Upper lobe of left lung (tissue), 6 donors: ENCODE data around the gene CPEB1. TPM values are rescaled to one million over a fixed set of nuclear protein-coding genes. Genes with fewer than 3 reads are reported as not detected.
A peak's percentile ranks its signal among the peaks of the same experiment; 100 is the strongest.

Source experiments
- ATAC-seq, 2 donors: fragments of 200-7000 bp; cut with Tn5 transposase; one replicate each; pipeline ENCODE4 v1.9.1; 2022; ENCODE audit warnings: mild to moderate bottlenecking in 2 of 2, moderate library complexity in 2 of 2; ENCODE audit not compliant: low FRiP score in 2 of 2
- DNase-seq, 2 donors: peaks; one replicate each; pipeline ENCODE4 v3.0.0-alpha.2; 2019 to 2020
- H3K27ac ChIP-seq, 4 donors: fragments of 200-600 bp; sonication (generic); one replicate each; pipeline ENCODE4 v1.5.1; 2016 to 2019
- H3K27me3 ChIP-seq, 4 donors: fragments of 200-600 bp; sonication (generic); one replicate each; pipeline ENCODE4 v1.5.1; 2017 to 2019
- H3K36me3 ChIP-seq, 4 donors: fragments of 200-600 bp; sonication (generic); one replicate each; pipeline ENCODE4 v1.5.1; 2016 to 2019
- H3K4me1 ChIP-seq, 4 donors: fragments of 200-600 bp; sonication (generic); one replicate each; pipeline ENCODE4 v1.5.1; 2018 to 2019
- H3K4me3 ChIP-seq, 4 donors: fragments of 200-600 bp; sonication (generic); one replicate each; pipeline ENCODE4 v1.5.1; 2017 to 2019; ENCODE audit warnings: mild to moderate bottlenecking in 2 of 4, moderate library complexity in 1 of 4
- H3K9me3 ChIP-seq, 4 donors: fragments of 200-600 bp; sonication (generic); one replicate each; pipeline ENCODE4 v1.5.1; 2018 to 2019
- CTCF ChIP-seq, 6 experiments: fragments of 450-650 bp in 4 of 6; fragments of 200-600 bp in 2 of 6; sonication (generic) in 2 of 6; IDR thresholded peaks; one replicate each; pipeline ENCODE4 v1.5.1; 2016 to 2019; ENCODE audit warnings: antibody characterized with exemption in 6 of 6
- EP300 ChIP-seq, 4 donors: sonication (generic); formaldehyde crosslinking; IDR thresholded peaks; one replicate each; pipeline ENCODE4 v1.5.1; 2017; ENCODE audit warnings: antibody characterized with exemption in 4 of 4, control low read depth in 2 of 4
- POLR2A ChIP-seq, 4 donors: fragments of 450-650 bp; IDR thresholded peaks; one replicate each; pipeline ENCODE4 v1.5.1; 2016 to 2017; ENCODE audit warnings: antibody characterized with exemption in 4 of 4, mild to moderate bottlenecking in 2 of 4
- POLR2AphosphoS5 ChIP-seq, 2 donors: sonication (generic); formaldehyde crosslinking; IDR thresholded peaks; one replicate each; pipeline ENCODE4 v1.5.1; 2017; ENCODE audit warnings: antibody characterized with exemption in 2 of 2
- WGBS, 2 donors: methylation state at CpG; one replicate each; pipeline ENCODE4 v1.1.5; 2017 to 2018; 5-methylcytosine and 5-hydroxymethylcytosine counted together
- total RNA-seq, 6 donors: library from RNA; depleted of rRNA in 4 of 6; stranded (reverse); fragments of >200 nt in 4 of 6; gene quantifications; one replicate each; pipeline versions ENCODE4 v1.1.0 to v1.2.1, GENCODE V29; 2016 to 2021
- donor health status: DM: no; HTN: no; CAD: no; lungs with moderate emphysema.
- donor health status: DM: no; HTN: yes; CAD: no; lungs with severe emphysema.

The CPEB1 gene
- total RNA-seq, 6 donors from 2014 or later, result 0.76 to 3.4 (median 1.7) TPM

- WGBS, 2 donors, result 78 to 89% methylated on average over 4 of the region's 4 CpGs
- no peak overlapping the region for H3K27ac ChIP-seq
- no peak for DNase-seq
- H3K4me1 ChIP-seq, result no peaks in the 10 kb centered on the region
- no peaks in the 10 kb centered on the region for H3K36me3 ChIP-seq
- TF ChIP-seq CTCF (IDR thresholded peaks at IDR 0.05), result no peak
- no peaks in the 10 kb centered on the region for H3K9me3 ChIP-seq
- H3K4me3 ChIP-seq, result no peak overlapping the region
- ATAC-seq, result no peak
- H3K27me3 ChIP-seq, result no peaks in the 10 kb centered on the region
Measured at GRCh38 chr15:82670699-82671098, 23.5 kb upstream of the CPEB1 start.

- ATAC-seq (no peak), DNase-seq (peak in 1 of 2 donors; percentile 21)
- H3K4me3 ChIP-seq, result no peak overlapping the region
- H3K36me3 ChIP-seq, result no peaks in the 10 kb centered on the region
- 92 to 97% methylated on average over 10 of the region's 10 CpGs for WGBS, 2 donors
- TF ChIP-seq POLR2A (IDR thresholded peaks at IDR 0.05) (no peak), EP300 (IDR thresholded peaks at IDR 0.05) (no peak), CTCF (IDR thresholded peaks at IDR 0.05) (no peak), POLR2AphosphoS5 (IDR thresholded peaks at IDR 0.05) (no peak)
- H3K9me3 ChIP-seq, result no peaks in the 10 kb centered on the region
- no peaks in the 10 kb centered on the region for H3K4me1 ChIP-seq
- H3K27me3 ChIP-seq, result no peaks in the 10 kb centered on the region
- H3K27ac ChIP-seq, result no peak overlapping the region
Measured at GRCh38 chr15:82666606-82667005, 19.4 kb upstream of the CPEB1 start.

GRCh38 chr15:82664021-82664420 is 16.9 kb upstream of the CPEB1 start:
- H3K27me3 ChIP-seq, result no peaks in the 10 kb centered on the region
- 91 to 92% methylated on average over 3 to 5 of the region's 5 CpGs for WGBS, 2 donors
- H3K4me1 ChIP-seq, result no peaks in the 10 kb centered on the region
- TF ChIP-seq CTCF (IDR thresholded peaks at IDR 0.05) (no peak), POLR2A (IDR thresholded peaks at IDR 0.05) (no peak), EP300 (IDR thresholded peaks at IDR 0.05) (no peak), POLR2AphosphoS5 (IDR thresholded peaks at IDR 0.05) (no peak)
- DNase-seq (no peak), ATAC-seq (no peak)
- H3K4me3 ChIP-seq, result no peak overlapping the region
- H3K36me3 ChIP-seq, result no peaks in the 10 kb centered on the region
- H3K9me3 ChIP-seq, result no peaks in the 10 kb centered on the region
- no peak overlapping the region for H3K27ac ChIP-seq

GRCh38 chr15:82663186-82663600 is 16.0 kb upstream of the CPEB1 start:
- no peaks in the 10 kb centered on the region for H3K4me1 ChIP-seq
- DNase-seq (no peak), ATAC-seq (no peak)
- H3K27ac ChIP-seq, result no peak overlapping the region
- H3K9me3 ChIP-seq, result no peaks in the 10 kb centered on the region
- no peak for TF ChIP-seq CTCF (IDR thresholded peaks at IDR 0.05)
- TF ChIP-seq POLR2A (IDR thresholded peaks at IDR 0.05), result no peak
- no peak for TF ChIP-seq POLR2AphosphoS5 (IDR thresholded peaks at IDR 0.05)
- no peak for TF ChIP-seq EP300 (IDR thresholded peaks at IDR 0.05)
- no peak overlapping the region for H3K4me3 ChIP-seq
- H3K36me3 ChIP-seq, result no peaks in the 10 kb centered on the region
- no peaks in the 10 kb centered on the region for H3K27me3 ChIP-seq
- 12 to 15% methylated on average over 4 of the region's 4 CpGs for WGBS, 2 donors

- Histone ChIP-seq H3K4me3 (no peak overlapping the region), H3K27ac (no peak overlapping the region), H3K36me3 (no peaks in the 10 kb centered on the region), H3K9me3 (no peaks in the 10 kb centered on the region), H3K27me3 (no peaks in the 10 kb centered on the region), H3K4me1 (no peaks in the 10 kb centered on the region)
- no peak for TF ChIP-seq POLR2AphosphoS5 (IDR thresholded peaks at IDR 0.05)
- TF ChIP-seq POLR2A (IDR thresholded peaks at IDR 0.05), result no peak
- TF ChIP-seq CTCF (IDR thresholded peaks at IDR 0.05), result no peak
- TF ChIP-seq EP300 (IDR thresholded peaks at IDR 0.05), result no peak
- WGBS, 2 donors, result 87 to 89% methylated on average over 9 of the region's 9 CpGs
- no peak for ATAC-seq
- peak in 1 of 2 donors; percentile 35 for DNase-seq
Measured at GRCh38 chr15:82662641-82663040, 15.5 kb upstream of the CPEB1 start.
